H1 (cell line): ENCODE data around the gene MMP21. TPM values are rescaled to one million over a fixed set of nuclear protein-coding genes. Genes with fewer than 3 reads are reported as not detected.

ENCODE experiments used
- CTCF ChIA-PET: fragments of 300-600 bp; sonication (Branson Sonifier 250); formaldehyde crosslinking; loops from one replicate; lab custom pipeline; 2021; ENCODE audit not compliant: partially characterized antibody; lab: Charles Lee
- POLR2A ChIA-PET: fragments of 300-600 bp; sonication (Branson Sonifier 250); formaldehyde crosslinking; loops from one replicate; lab custom pipeline; 2021; ENCODE audit warnings: inconsistent platforms; ENCODE audit not compliant: partially characterized antibody; lab: Charles Lee
- DNase-seq, 2 experiments: peaks; one replicate each; pipeline versions ENCODE4 v3.0.0 to v3.0.0-alpha.2; 2010 to 2022; ENCODE audit warnings: low spot score in 2 of 2, low read depth in 1 of 2, mixed read lengths in 1 of 2
- FAIRE-seq: peaks from 2 replicates; lab custom pipeline; 2011; peaks lifted over from hg19 to GRCh38; lab: Jason Lieb, UNC
- H2AFZ ChIP-seq: 2 replicates; pipeline ENCODE4 v1.8.1; 2012; ENCODE audit warnings: low read length, inconsistent platforms
- H2AK5ac ChIP-seq: 2 replicates; pipeline ENCODE4 v1.6.1; 2013; ENCODE audit warnings: low read depth, low read length
- H2BK120ac ChIP-seq: replicated peaks from 2 replicates; pipeline ENCODE3; 2013; ENCODE audit warnings: low read depth, low read length, inconsistent platforms
- H2BK12ac ChIP-seq: 2 replicates; pipeline ENCODE4 v1.6.1; 2013; ENCODE audit warnings: low read depth, low read length
- H2BK15ac ChIP-seq: 2 replicates; pipeline ENCODE4 v1.6.1; 2013; ENCODE audit warnings: low read length
- H2BK20ac ChIP-seq: 2 replicates; pipeline ENCODE4 v1.6.1; 2013; ENCODE audit warnings: low read length
- H2BK5ac ChIP-seq: 2 replicates; pipeline ENCODE4 v1.6.1; 2013; ENCODE audit warnings: low read depth, low read length
- H3K14ac ChIP-seq: 2 replicates; pipeline ENCODE4 v1.6.1; 2013; ENCODE audit warnings: inconsistent platforms; ENCODE audit not compliant: insufficient read length
- H3K18ac ChIP-seq: 2 replicates; pipeline ENCODE4 v1.6.1; 2013; ENCODE audit warnings: low read length; ENCODE audit errors: extremely low read depth
- H3K23ac ChIP-seq: 2 replicates; pipeline ENCODE4 v1.6.1; 2013; ENCODE audit warnings: inconsistent platforms; ENCODE audit not compliant: insufficient read length
- H3K23me2 ChIP-seq: 2 replicates; pipeline ENCODE4 v1.6.1; 2013; ENCODE audit warnings: low read depth, low read length
- H3K27ac ChIP-seq: 2 replicates; pipeline ENCODE4 v1.6.1; 2011; ENCODE audit warnings: low read depth, low read length, inconsistent platforms
- H3K27me3 ChIP-seq, 4 experiments: replicated peaks in 1 of 4; 1 replicate in 1 of 4; 2 replicates in 3 of 4; pipeline versions ENCODE4 v1.6.1 to v1.8.1; 2011 to 2013; ENCODE audit warnings: low read length in 3 of 4, mild to moderate bottlenecking in 3 of 4, inconsistent platforms in 2 of 4, mixed read lengths in 2 of 4, moderate library complexity in 1 of 4; ENCODE audit not compliant: control insufficient read depth in 3 of 4, insufficient read depth in 3 of 4; ENCODE audit errors: extremely low read depth in 1 of 4
- H3K36me3 ChIP-seq, 4 experiments: 2 replicates each; pipeline versions ENCODE4 v1.6.1 to v1.8.1; 2011 to 2013; ENCODE audit warnings: mild to moderate bottlenecking in 4 of 4, low read length in 3 of 4, moderate library complexity in 2 of 4, control low read depth in 1 of 4, inconsistent platforms in 1 of 4; ENCODE audit not compliant: insufficient read depth in 4 of 4, control insufficient read depth in 2 of 4
- H3K4ac ChIP-seq: replicated peaks from 2 replicates; pipeline ENCODE3; 2013; ENCODE audit warnings: low read length, low read depth, mixed read lengths, inconsistent platforms; ENCODE audit not compliant: insufficient read length
- H3K4me1 ChIP-seq, 4 experiments: replicated peaks in 1 of 4; 1 replicate in 1 of 4; 2 replicates in 3 of 4; pipeline versions ENCODE4 v1.6.1 to v1.8.1; 2011 to 2013; ENCODE audit warnings: low read length in 3 of 4, inconsistent platforms in 2 of 4, mixed read lengths in 1 of 4; ENCODE audit not compliant: insufficient read depth in 4 of 4, control insufficient read depth in 3 of 4
- H3K4me2 ChIP-seq, 2 experiments: 2 replicates each; pipeline versions ENCODE4 v1.6.1 to v1.8.1; 2011 to 2013; ENCODE audit warnings: low read depth in 2 of 2, low read length in 2 of 2, control low read depth in 1 of 2, inconsistent platforms in 1 of 2, mild to moderate bottlenecking in 1 of 2; ENCODE audit not compliant: insufficient read depth in 1 of 2
- H3K4me3 ChIP-seq, 4 experiments: fragments of 200-600, 300-600 bp in 1 of 4; sonication (generic), shearing (Covaris generic), sonication (Bioruptor Twin) in 1 of 4; 2 replicates each; pipeline versions ENCODE4 v1.5.1 to v1.8.1; 2011 to 2016; ENCODE audit warnings: low read length in 4 of 4, low read depth in 3 of 4, control low read depth in 2 of 4, inconsistent platforms in 2 of 4, mild to moderate bottlenecking in 2 of 4, mixed read lengths in 1 of 4, moderate library complexity in 1 of 4; ENCODE audit not compliant: insufficient read depth in 2 of 4; ENCODE audit errors: extremely low read depth in 1 of 4
- H3K56ac ChIP-seq: replicated peaks from 2 replicates; pipeline ENCODE3; 2013; ENCODE audit warnings: low read depth, mild to moderate bottlenecking, mixed read lengths, low read length, inconsistent platforms; ENCODE audit not compliant: insufficient read length
- H3K79me1 ChIP-seq: 2 replicates; pipeline ENCODE4 v1.6.1; 2013; ENCODE audit warnings: low read depth, low read length, control low read depth
- H3K79me2 ChIP-seq, 2 experiments: 2 replicates each; pipeline versions ENCODE4 v1.6.1 to v1.8.1; 2012 to 2013; ENCODE audit warnings: low read length in 2 of 2, mild to moderate bottlenecking in 2 of 2, inconsistent platforms in 1 of 2; ENCODE audit not compliant: insufficient read depth in 2 of 2, control insufficient read depth in 1 of 2
- H3K9ac ChIP-seq, 4 experiments: replicated peaks in 1 of 4; 1 replicate in 1 of 4; 2 replicates in 3 of 4; pipeline versions ENCODE4 v1.6.1 to v1.8.1; 2011 to 2013; ENCODE audit warnings: low read depth in 3 of 4, low read length in 3 of 4, control low read depth in 2 of 4, mild to moderate bottlenecking in 2 of 4, moderate library complexity in 2 of 4, inconsistent platforms in 1 of 4; ENCODE audit errors: extremely low read depth in 1 of 4
- H3K9me3 ChIP-seq, 2 experiments: 2 replicates each; pipeline versions ENCODE4 v1.6.1 to v1.8.1; 2012 to 2013; ENCODE audit warnings: mild to moderate bottlenecking in 2 of 2, moderate library complexity in 2 of 2, control low read depth in 1 of 2, inconsistent platforms in 1 of 2, low read depth in 1 of 2, low read length in 1 of 2, mixed read lengths in 1 of 2; ENCODE audit not compliant: insufficient read depth in 2 of 2
- H4K20me1 ChIP-seq, 2 experiments: replicated peaks in 1 of 2; 2 replicates each; pipeline versions ENCODE3 to v1.8.1; 2011 to 2013; ENCODE audit warnings: inconsistent platforms in 2 of 2, low read length in 2 of 2, mild to moderate bottlenecking in 1 of 2; ENCODE audit not compliant: insufficient read depth in 2 of 2, control insufficient read depth in 1 of 2
- H4K5ac ChIP-seq: 2 replicates; pipeline ENCODE4 v1.6.1; 2013; ENCODE audit warnings: low read length, low read depth, mixed read lengths, inconsistent platforms; ENCODE audit not compliant: insufficient read length
- H4K8ac ChIP-seq: 2 replicates; pipeline ENCODE4 v1.8.0; 2013; ENCODE audit warnings: mild to moderate bottlenecking, moderate library complexity, low read length, inconsistent platforms; ENCODE audit not compliant: insufficient read depth; ENCODE audit errors: extremely low read depth
- H4K91ac ChIP-seq: replicated peaks from 2 replicates; pipeline ENCODE3; 2013; ENCODE audit warnings: low read length, mixed read lengths, inconsistent platforms; ENCODE audit not compliant: insufficient read length
- BRCA1 ChIP-seq: IDR thresholded peaks from 2 replicates; pipeline ENCODE4 v1.6.1; 2012; ENCODE audit warnings: low read depth, low read length, improper control_type of control experiment
- CHD1 ChIP-seq: IDR thresholded peaks from 2 replicates; pipeline ENCODE4 v1.6.1; 2012; ENCODE audit warnings: low read depth, low read length, improper control_type of control experiment
- EGR1 ChIP-seq: IDR thresholded peaks from 2 replicates; pipeline ENCODE4 v1.6.1; 2011; ENCODE audit warnings: low read depth, low read length, borderline replicate concordance
- GTF2F1 ChIP-seq: IDR thresholded peaks from 2 replicates; pipeline ENCODE4 v1.6.1; 2012; ENCODE audit warnings: low read depth, low read length, improper control_type of control experiment, borderline replicate concordance
- KDM4A ChIP-seq: IDR thresholded peaks from one replicate; pipeline ENCODE4 v1.7.1; 2012; ENCODE audit warnings: low read depth, mild to moderate bottlenecking, moderate library complexity, low read length, inconsistent platforms; ENCODE audit not compliant: severe bottlenecking
- SP2 ChIP-seq: IDR thresholded peaks from 2 replicates; pipeline ENCODE4 v1.6.1; 2012; ENCODE audit warnings: mild to moderate bottlenecking, low read length, inconsistent platforms
- SRF ChIP-seq: IDR thresholded peaks from 2 replicates; pipeline ENCODE4 v1.6.1; 2011; ENCODE audit warnings: mild to moderate bottlenecking, low read depth, low read length, moderate library complexity
- USF2 ChIP-seq: IDR thresholded peaks from 2 replicates; pipeline ENCODE4 v1.6.1; 2011; ENCODE audit warnings: low read length, improper control_type of control experiment
- WGBS, 2 experiments: shearing (Covaris generic) in 1 of 2; methylation state at CpG; one replicate each; pipeline versions ENCODE4 v1.1.6 to v1.1.7; 2013 to 2015; ENCODE audit warnings: low lambda C conversion rate in 2 of 2, mixed read lengths in 2 of 2, inconsistent platforms in 1 of 2, low coverage in 1 of 2, missing lambda C conversion rate in 1 of 2; ENCODE audit not compliant: insufficient replicate concordance in 2 of 2, insufficient coverage in 1 of 2, insufficient read length in 1 of 2; ENCODE audit errors: extremely low coverage in 1 of 2, missing lambda C conversion rate in 1 of 2; 5-methylcytosine and 5-hydroxymethylcytosine counted together
- polyA plus RNA-seq, 7 experiments: library from polyadenylated mRNA; depleted of rRNA in 3 of 7; stranded (reverse) in 5 of 7; unstranded in 2 of 7; fragments of >200 nt in 5 of 7; fragments of 200-250 nt in 2 of 7; gene quantifications; 1 replicate in 5 of 7; 2 replicates in 1 of 7; 4 replicates in 1 of 7; pipeline versions ENCODE4 v1.2.1 to v1.2.3, GENCODE V29; 2011 to 2013; ENCODE audit warnings: missing spikeins in 2 of 7, mixed read lengths in 2 of 7
- total RNA-seq: library from RNA; stranded (reverse); fragmentation: NEBNext Ultra II Directional; extraction: Animal tissue kit (Norgen Biotek cat#: 25700); gene quantifications from 2 replicates; pipeline ENCODE4 v1.2.1, GENCODE V29; 2021

The MMP21 gene
- total and polyA plus RNA-seq, 2 of the 8 experiments (the other 6 are each of a cell fraction or from before 2014, with no cell fraction given), result not detected

GRCh38 chr10:125812128-125812750, 36.6 kb upstream of the MMP21 start:
- H2BK20ac ChIP-seq, result no peak overlapping the region
- POLR2A ChIA-PET, result no interaction called here

More at GRCh38 chr10:125812128-125812750, 36.6 kb upstream of the MMP21 start:
- Histone ChIP-seq H3K18ac (no peak overlapping the region), H3K4me1 (no peaks in the 10 kb centered on the region), H2BK120ac (no peak overlapping the region), H3K23me2 (no peaks in the 10 kb centered on the region), H3K14ac (no peak overlapping the region), H3K27me3 (no peaks in the 10 kb centered on the region), H2BK12ac (no peak overlapping the region), H4K91ac (no peak overlapping the region), H4K8ac (no peak overlapping the region), H4K20me1 (peaks cover 0 to 2% of the 10 kb centered on the region in 2 experiments), H3K27ac (no peak overlapping the region), H2AFZ (no peak overlapping the region), H2BK5ac (no peak overlapping the region), H3K36me3 (peaks cover 0 to 34% (median 16%) of the 10 kb centered on the region in 4 experiments; a peak in 6 of 8 replicates), H3K9me3 (no peaks in the 10 kb centered on the region), H2AK5ac (no peak overlapping the region), H3K79me1 (no peaks in the 10 kb centered on the region), H3K4me2 (no peak overlapping the region), H3K4me3 (no peak overlapping the region), H3K56ac (no peak overlapping the region), H3K4ac (no peak overlapping the region), H4K5ac (no peak overlapping the region), H3K79me2 (no peaks in the 10 kb centered on the region), H3K23ac (no peak overlapping the region), H2BK15ac (no peak overlapping the region), H3K9ac (no peak overlapping the region)
- WGBS, 2 experiments, result 79% methylated on average over 1 of the region's 1 CpG; no CpG with 5 or more reads in 1 of the 2 experiments
- no peak for FAIRE-seq
- TF ChIP-seq EGR1, result no peak
- TF ChIP-seq USF2, result no peak
- TF ChIP-seq CHD1, result no peak
- no peak for TF ChIP-seq GTF2F1
- no peak for TF ChIP-seq SP2
- no peak for TF ChIP-seq KDM4A
- no peak for TF ChIP-seq SRF
- TF ChIP-seq BRCA1, result no peak
- no peak for DNase-seq
- CTCF ChIA-PET, result interaction anchor here (0.6 kb wide), 1 partner anchor 1280 kb away, joined by 4 read pairs; no protein-coding TSS in a partner anchor
